Activated CD8-positive, alpha-beta memory T cell treated with anti-CD3 and anti-CD28 coated beads for 48 hours (primary cell): Measurements from ENCODE around the gene IKZF1.

Experiments
- DNase-seq, 3 experiments: peaks; one replicate each; pipeline ENCODE4 v3.0.0-alpha.2; 2020; ENCODE audit warnings: low read depth in 2 of 3, low spot score in 2 of 3

IKZF1 gene

DNA sequence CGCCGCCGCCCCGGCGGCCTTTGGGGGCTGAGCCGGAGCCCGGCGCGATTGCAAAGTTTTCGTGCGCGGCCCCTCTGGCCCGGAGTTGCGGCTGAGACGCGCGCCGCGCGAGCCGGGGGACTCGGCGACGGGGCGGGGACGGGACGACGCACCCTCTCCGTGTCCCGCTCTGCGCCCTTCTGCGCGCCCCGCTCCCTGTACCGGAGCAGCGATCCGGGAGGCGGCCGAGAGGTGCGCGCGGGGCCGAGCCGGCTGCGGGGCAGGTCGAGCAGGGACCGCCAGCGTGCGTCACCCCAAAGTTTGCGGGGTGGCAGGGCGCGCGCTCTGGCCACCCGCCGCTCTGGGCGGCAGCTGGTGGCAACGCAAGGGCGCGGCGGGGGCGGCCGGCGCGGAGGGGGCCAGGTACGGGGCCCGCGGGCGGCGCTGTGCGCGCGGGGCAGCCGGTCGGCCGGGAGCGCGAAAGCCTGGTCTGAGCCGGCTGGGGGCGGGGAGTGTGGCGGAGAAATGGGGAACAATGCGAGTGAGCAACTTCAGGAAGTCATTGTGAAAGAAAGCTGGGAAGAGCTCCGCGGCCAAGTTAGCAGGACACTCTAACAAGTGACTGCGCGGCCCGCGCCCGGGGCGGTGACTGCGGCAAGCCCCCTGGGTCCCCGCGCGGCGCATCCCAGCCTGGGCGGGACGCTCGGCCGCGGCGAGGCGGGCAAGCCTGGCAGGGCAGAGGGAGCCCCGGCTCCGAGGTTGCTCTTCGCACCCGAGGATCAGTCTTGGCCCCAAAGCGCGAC lies at the start of gene IKZF1:
IKZF1 (plus strand) TSS at position 588 of the 782 bp plus-strand sequence. CDS start 14,346 bp downstream, outside the sequence.
- no peak for DNase-seq

DNA sequence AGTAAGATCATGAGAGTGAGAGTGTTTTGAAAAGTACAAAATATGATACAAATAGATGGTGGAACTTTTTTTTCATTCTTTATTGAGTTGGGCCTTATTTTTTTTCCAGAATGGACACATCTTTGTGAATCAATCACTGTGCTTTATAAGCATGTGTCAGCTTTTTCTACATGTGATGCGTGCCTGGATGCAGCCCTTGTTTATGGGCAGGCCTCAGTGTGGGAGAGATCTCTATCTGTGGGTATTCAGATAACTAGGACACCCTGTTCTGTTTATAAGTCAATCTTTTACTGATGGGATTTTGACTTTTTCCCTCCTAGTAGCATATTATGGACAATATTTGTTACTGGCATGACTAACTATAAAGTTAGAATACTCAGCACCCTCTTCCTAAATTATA lies 42.9 kb upstream of the IKZF1 start:
- no peak for DNase-seq

DNA sequence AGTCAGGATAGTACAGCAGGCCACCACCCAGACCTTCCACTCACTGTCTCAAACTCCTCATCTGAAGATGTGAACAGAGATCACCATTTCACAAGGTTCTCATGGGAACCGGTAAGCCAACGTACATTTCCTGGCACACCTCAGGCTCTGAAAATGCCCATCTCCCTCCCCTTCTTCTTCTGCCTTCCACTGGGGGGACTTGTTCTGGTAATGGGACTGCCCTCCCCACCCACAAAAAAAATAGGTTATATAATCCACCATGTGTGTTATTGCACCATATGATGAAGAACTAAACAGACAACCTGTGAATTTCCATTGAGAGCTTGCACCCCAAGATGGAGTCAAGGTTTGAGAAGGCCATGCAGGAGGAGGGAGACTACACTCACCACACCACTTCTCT lies 42.1 kb upstream of the IKZF1 start:
- no peak for DNase-seq

GRCh38 chr7:50262916-50263690 lies 41.4 kb upstream of the IKZF1 start:
- no peak for DNase-seq

DNA sequence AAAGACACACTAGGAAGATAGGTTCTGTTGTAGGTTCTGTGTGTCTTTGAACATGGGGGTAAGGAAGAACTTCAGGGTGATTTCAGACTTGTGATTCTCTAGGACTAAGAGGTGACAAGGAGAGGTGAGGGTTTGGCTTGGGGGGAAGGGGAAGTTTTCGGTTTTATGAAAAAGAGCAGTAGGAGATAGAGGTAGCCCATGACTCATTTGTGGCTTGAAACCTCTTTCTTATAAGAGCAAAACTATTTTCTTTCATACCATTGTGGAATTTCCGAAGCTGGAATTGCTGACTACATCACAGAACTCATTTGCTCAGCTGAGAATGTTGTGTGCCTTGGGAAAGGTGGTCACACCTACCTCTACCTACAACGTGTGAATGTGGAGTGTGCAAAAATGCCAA lies 39.6 kb upstream of the IKZF1 start:
- DNase-seq: no peak

- DNase-seq: no peak
Observed at GRCh38 chr7:50265968-50266634, 38.4 kb upstream of the IKZF1 start.

DNA sequence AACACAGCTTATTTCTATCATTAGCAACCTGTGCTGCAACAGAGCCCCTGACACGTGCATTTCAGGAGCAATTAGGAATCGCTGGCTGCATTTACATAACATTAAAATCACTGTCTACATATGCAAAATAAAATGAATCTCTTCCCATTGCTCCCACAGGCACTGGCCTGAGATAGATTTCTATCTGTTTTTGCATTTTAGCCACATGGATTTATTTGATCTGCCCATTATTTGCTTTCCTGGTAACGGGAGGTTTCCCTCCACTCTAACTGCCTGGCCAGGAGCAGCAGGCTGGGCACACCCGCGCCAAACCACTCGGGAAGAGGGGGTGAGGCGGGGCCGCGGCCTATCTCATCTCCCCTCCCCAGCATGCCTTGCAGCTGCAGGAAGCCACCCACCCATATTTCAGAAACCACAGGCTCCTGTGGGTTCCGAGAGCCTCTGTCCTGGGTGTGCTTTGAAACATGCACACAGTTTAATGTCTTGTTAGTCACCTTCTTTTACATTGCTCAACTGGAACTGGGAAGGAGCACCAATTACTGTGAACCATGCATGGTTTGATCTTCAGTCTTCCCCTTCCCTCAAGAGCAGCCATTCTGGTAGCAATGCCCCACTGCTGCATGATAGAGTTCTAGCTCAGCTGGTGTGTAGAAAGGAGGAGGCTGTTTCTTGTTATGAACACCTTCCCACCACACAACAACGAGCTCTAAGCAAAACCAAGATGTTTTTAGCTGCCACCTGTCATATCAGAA lies 37.7 kb upstream of the IKZF1 start:
- DNase-seq: peak in 1 of 3 experiments; percentile 49

DNA sequence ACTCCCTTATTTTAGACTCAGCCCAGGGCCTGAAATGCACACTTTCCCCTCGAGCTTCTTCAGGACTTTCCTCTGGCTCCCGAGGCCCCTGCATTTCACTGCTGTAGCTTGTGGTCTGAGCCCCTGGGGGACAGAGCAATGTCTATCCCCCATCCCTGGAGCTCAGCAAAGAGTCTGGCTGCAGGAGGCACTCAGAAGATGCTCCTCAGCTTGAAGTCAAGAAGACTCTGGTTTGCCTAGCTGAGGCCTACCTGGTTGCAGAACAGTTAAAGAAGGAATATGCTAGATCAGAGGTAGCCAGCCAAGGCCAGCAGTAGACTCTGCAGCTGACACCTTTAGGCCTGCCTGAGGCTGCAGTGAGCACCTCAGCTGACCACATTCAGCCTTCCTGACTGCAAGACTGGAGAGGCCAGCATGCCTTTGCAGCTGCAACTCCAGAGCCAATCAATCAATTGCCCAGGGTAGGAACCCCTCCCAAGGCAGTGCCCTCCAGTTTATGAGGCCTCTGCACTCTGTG lies 36.9 kb upstream of the IKZF1 start:
- DNase-seq: no peak

DNA sequence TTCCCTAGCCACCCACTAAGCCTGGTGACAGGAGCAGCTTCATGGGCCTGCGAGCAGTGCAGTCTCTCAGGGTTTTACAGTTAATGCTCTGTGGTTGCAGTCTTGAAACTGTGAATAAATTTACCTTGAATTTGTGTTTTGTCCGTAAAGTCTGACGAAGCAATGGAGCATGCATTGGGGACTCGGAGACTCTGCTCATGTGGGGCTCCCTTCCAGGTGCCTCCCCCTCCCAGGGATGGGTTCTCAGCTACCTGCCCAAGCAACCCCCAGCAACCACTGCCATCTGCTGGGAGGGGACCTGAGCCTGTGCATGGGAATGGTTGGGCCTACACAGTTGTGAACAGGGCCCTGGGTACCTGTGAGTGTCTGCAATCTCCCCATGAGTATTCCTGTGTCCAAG lies 36.3 kb upstream of the IKZF1 start:
- no peak for DNase-seq

GRCh38 chr7:50268990-50269389 lies 35.5 kb upstream of the IKZF1 start:
- DNase-seq: no peak

DNA sequence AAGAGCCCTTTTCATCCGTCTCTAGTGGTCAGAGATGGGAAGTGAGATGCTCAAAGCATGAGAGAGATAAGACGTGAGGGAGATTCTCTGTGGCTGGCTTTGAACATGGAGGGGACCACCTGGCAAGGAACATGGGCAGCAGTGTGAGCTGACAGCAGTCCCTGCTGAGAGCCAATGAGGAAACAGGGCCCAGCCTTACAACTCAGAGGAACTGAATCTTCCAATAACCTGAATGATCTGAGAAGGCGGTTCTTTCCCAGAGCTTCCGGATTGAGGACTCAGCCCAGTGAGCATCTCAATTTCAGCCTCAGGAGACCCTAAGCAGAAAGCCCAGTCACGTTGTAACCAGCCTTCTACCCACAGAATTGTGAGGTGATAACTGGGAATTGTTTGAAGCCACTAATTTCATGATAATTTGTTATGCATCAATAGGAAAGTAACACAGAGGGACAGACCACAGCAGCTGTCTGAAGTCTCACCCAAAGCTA lies 33.9 kb upstream of the IKZF1 start:
- no peak for DNase-seq

DNA sequence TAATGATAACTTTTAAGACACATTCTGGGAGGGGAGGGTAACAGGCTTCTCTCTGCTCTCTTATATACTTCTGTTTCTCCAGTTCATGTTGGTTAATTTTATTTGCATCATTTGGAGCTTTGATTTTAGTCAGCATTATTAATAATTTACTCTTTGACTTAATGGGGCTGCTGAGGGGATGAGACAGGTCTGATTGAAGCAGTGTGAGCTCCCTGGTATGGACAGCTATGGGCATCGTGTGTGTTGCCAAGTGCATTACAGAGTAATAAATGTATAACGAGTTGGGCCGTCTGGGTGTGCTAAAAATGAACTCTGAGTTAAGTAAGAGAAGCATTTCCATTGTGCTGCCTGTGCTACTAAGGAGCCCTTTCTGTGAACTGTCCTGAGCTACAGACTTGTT lies 31.7 kb upstream of the IKZF1 start:
- no peak for DNase-seq

DNA sequence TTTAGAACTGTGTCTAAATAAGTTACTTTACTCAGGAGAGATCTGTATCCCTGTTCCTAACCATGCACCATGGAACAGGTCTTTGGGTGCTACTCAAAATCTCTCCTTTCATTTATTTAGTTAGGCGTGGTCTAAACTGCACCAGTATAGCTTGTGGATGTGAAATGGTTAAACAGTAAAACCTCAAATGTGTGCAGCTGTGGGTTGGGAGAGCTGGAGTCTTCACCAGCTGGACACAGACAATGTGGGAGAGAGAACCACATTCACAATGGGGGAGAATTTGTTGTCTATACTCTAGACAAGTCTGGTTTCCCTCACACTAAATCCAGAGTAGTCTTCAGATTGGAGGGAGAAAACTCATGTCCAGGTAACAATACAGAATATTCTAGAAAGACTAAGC lies 31.2 kb upstream of the IKZF1 start:
- no peak for DNase-seq

- no peak for DNase-seq
Observed at GRCh38 chr7:50273870-50274269, 30.6 kb upstream of the IKZF1 start.

DNA sequence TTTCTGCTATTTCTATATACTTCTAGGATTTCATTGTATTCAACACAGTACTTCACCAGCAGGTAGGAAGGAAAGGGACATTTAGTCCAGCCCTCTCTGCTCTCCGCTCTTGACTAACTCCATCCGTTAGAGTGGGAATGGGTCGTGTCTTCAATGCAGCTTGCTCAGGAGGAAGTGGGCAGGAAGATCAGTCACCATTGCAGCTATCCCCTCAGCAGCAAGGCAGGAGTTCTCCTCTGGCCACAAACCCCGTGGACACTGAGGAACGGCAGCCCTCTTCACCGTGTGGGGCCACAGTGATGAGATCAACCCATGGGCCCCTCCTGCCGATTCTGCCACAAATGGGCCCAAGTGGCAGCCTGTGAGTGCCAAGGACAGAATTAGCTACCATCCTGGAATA lies 30.2 kb upstream of the IKZF1 start:
- no peak for DNase-seq

- DNase-seq: no peak
Observed at GRCh38 chr7:50275430-50275829, 29.1 kb upstream of the IKZF1 start.

- DNase-seq: no peak
Observed at GRCh38 chr7:50276483-50276882, 28.0 kb upstream of the IKZF1 start.

DNA sequence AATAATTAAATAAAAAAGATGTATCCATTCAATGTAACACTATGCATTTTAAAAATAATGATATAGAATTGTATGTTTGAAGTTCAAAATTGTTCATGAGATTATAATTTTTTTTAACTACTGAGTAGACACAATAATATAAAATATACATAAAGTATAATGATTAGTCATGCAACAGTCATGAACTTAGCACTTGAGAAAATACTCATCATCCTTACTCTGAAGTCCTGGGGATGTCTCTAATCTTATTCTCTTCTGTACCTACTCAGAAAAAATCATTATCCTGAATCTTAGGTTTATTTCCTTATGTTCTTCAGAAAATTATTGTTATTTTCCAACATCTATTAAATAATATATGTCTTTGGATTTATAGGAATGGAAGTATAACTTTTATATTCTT lies 26.4 kb upstream of the IKZF1 start:
- no peak for DNase-seq

GRCh38 chr7:50281680-50282445 lies 22.7 kb upstream of the IKZF1 start:
- DNase-seq: no peak
